ENCODE results near the gene NALCN.

DNA sequence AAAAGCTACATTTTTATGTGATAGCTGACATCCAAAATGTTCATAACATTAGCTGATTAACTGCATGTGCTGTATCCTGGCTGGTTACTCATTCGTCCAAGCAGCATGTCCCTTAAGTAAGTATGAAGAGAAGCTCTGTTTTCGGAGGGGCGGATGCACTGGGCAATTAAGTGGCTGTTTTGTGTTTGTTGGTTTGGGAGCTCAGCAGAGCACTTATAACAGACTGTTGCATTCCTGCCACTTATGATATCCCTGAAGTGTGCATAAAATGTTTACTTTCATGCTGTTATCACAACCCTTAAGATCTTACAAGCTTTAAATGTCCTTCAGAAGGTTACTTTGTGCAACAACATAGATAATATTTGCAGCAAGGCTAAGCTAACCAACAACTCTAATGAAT lies 264.1 kb downstream of the NALCN start:
- TF ChIP-seq, protein P1, sequence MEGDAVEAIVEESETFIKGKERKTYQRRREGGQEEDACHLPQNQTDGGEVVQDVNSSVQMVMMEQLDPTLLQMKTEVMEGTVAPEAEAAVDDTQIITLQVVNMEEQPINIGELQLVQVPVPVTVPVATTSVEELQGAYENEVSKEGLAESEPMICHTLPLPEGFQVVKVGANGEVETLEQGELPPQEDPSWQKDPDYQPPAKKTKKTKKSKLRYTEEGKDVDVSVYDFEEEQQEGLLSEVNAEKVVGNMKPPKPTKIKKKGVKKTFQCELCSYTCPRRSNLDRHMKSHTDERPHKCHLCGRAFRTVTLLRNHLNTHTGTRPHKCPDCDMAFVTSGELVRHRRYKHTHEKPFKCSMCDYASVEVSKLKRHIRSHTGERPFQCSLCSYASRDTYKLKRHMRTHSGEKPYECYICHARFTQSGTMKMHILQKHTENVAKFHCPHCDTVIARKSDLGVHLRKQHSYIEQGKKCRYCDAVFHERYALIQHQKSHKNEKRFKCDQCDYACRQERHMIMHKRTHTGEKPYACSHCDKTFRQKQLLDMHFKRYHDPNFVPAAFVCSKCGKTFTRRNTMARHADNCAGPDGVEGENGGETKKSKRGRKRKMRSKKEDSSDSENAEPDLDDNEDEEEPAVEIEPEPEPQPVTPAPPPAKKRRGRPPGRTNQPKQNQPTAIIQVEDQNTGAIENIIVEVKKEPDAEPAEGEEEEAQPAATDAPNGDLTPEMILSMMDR (IDR thresholded peaks at IDR 0.05): no peak
- no peak for TF ChIP-seq EZH2 (IDR thresholded peaks at IDR 0.05; ENCODE audit: borderline replicate concordance, insufficient read depth, low read depth, low read length, poor library complexity, severe bottlenecking)

Measured in B cell (primary cell).